ENCODE measurements around the gene ABLIM2. TPM values are rescaled to one million over a fixed set of nuclear protein-coding genes. Genes with fewer than 3 reads are reported as not detected.

The ABLIM2 gene
- total RNA-seq, 1 donor from 2014 or later, result 18.4 TPM

GRCh38 chr4:7999695-8000094 is 158.9 kb downstream of the ABLIM2 start:
- no peak for DNase-seq

GRCh38 chr4:7999279-7999678 is 159.3 kb downstream of the ABLIM2 start:
- DNase-seq, result no peak

DNA sequence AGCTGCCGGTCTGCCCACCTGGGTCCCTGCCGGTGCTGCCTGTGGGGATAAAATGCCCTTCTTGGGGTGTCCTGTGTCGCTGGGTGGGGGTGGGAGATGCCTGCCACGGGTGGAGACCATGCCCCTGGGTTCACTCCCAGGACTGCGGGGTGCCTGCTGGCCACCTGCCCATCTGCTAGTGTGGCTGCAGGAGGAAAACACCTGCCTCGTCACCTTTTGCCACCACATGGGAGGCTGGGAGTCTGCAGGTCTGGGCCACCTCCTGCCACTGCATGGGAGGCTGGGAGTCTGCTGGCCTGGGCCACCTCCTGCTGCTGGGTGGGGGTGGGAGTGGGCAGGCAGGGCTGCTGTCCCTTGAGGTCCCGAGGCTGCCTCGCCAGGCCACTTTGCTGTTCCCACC is 160.2 kb downstream of the ABLIM2 start:
- no peak for DNase-seq

DNA sequence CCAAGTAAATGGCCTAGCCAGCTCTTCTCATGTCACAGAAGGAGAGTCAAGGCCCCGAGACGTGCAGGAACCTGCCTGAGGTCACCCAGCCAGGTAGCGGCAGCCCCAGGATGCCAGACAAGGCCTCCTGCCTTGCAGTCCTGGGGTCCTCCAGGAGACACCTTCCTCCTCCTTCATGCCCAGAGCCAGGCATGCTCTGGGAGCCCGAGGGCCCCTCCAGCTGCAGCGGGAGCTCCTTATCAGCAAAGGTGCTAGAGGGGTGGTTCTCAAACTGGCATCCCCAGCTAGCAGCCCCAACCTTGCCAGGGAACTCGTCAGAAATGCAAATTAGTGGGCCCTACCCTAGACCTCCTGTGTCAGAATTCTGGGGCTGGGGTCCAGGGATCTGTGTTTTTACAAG is 162.7 kb downstream of the ABLIM2 start:
- no peak for DNase-seq

DNA sequence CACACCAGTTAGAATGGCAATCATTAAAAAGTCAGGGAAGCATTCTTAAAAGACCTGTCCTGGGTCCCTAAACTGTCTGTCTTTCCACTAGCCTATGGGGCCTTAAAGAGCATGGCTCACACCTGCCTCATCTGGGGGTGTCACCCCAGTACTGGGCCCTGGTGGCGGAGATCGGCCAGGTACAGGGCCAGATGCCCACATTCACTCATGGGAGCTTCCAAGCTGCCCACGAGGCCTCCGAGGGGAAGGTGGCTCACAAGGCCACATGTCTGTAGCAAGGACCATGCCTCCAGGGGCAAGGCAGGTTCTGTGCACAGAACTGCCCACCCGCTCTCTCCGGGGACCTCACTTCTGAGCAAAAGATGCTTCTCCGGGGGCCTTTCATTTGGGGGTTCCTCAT is 163.5 kb downstream of the ABLIM2 start:
- no peak for DNase-seq

GRCh38 chr4:7993671-7994070 is 164.9 kb downstream of the ABLIM2 start:
- DNase-seq, result no peak

GRCh38 chr4:7992846-7993245 is 165.8 kb downstream of the ABLIM2 start:
- DNase-seq, result no peak

DNA sequence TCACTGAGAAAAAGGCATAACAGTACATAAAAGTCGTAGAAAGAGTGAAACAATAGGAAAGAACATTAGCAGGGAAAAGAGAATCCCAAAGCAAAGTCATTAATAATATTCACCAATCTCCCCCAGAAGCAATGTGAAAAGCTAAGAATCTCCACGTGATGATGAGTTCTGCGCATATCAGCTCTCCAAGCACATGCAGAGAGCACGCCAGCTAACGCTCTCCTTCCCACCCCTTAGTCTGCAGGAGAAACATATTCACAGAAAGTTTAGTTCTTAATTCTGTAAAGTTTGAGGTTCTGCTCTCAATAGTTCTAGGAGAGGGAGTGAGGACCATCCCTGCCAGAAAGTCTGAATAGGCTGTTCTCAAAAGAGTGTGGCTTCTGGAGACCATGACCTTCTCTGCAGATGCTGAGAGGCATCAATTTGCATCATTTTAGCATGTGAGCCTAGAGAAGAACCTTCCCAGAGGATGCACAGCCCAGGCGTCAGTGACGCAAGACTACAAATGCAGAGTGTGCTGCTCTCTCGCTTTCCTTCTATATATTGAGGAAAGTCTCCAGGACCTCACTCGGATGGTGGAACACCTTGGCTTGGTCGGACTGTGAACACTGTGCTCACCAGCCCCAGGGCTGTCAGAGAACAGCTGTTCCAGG is 167.7 kb downstream of the ABLIM2 start:
- DNase-seq, result no peak

DNA sequence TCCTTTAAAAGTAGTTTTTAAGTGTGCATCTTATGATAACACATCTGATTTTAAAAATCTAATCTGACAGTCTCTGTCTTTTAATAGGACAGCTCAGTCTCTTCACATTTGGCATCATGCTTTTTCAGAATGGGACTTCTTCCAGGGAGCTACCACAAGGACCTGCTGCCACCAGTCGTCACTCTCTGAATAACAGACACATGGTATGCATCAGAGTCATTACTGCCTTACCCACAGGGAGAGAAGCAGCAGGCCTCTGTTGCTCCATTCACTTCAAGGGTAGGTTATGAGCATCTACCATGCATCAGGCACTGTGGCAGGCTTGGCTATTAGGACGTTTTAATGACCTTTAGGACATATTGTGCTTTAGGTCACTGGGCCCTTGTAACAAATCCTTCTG is 169.0 kb downstream of the ABLIM2 start:
- no peak for DNase-seq

- no peak for DNase-seq
These were observed 170.2 kb downstream of the ABLIM2 start for GRCh38 chr4:7988437-7988836.

GRCh38 chr4:7987148-7987989 is 171.2 kb downstream of the ABLIM2 start:
- peak; percentile 40 for DNase-seq

DNA sequence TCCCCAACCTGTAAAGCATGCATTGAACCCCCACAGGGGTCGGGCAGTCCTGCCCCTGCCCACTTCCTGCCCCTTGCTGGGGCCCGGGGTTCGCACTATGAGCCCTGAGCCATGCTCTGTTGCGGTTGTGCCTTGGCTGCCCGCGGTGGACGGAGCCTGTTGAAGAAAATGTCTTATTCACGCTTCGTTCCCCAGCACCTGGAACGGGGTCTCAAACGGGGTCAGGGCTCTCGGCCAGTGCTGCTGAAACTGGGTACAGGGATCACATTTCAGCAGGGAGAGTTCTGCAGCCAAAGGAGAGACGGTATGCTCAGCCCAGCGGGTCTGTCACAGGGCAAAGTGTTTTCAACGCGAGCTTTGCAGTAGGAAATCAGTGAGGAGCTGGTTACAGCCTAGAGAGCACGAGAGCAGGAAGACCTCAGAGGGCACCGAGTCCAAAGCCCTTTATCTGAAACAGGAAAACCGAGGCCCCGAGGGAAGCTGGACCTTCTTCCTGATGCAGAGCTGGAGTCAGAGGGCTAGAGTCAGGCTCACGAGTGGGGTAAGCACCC is 172.6 kb downstream of the ABLIM2 start:
- DNase-seq, result no peak

DNA sequence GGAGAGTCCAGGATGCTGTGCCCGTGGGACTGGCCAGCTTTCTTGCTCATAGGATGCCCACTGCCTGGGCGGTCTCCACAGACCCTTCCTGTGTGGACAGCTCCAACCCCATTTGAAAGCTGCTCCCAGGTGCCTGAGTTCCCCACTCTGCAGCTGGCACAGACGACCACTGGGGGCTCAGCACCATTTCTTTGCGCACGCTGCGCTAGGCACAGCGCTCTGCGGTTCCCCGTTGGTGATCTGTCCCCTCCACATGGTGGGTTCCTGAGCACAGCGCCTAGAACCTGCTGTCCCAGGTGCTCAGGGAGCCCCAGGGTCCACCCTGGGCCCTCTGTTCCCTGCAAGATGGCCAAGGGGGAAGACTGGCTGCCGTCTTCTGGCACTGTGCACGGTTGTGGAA is 173.5 kb downstream of the ABLIM2 start:
- no peak for DNase-seq

- no peak for DNase-seq
These were observed 174.2 kb downstream of the ABLIM2 start for GRCh38 chr4:7984286-7984925.

DNA sequence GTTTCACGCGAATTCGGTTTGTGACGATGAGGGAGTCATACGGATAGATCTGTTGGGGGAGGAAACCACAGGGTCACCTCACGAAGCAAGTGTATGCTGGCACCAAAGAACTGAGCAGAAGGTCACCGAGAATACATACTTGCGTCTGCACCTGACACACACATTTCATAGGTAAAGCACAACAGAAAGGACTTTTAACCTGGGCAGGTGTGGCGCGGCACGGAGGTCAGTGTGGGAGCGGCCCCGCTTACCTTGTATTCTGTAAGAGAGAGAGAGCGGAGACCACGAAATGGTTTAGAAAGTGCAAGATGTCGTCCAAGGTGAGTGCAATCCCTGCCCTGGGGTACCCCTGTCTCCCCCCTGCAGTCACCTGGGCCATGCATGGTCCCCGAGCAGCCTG is 175.3 kb downstream of the ABLIM2 start:
- DNase-seq, result no peak

DNA sequence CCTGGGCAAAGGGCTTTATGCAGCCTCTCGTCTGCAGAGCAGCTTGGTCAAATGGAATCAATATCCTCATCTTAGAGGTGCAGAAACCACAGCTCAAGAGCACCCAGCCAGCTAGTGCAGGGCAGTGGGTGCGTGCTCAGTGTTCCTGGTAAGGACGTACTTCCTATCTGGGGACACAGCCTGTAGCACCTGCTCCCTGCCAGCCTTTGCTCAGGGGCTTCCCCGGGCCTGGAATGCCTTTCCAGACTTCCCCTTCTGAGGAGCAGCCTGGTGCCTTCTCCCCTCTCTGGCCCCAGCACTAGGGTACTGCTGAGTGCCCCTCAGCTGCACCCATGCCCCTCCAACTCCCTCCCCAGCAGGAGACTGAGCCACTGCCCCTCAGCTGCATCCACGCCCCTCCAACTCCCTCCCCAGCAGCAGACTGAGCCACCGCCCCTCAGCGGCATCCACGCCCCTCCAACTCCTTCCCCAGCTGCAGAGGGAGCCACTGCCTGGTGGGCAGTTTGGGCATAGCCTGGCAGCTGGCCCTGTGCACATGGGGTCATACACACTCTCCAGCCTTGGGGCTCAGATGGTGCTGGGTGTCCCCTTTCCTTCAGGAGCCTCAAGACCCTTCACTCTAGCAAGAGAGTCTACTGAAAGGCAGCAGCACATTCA is 176.7 kb downstream of the ABLIM2 start:
- DNase-seq, result no peak

- DNase-seq, result no peak
These were observed 178.6 kb downstream of the ABLIM2 start for GRCh38 chr4:7980036-7980435.

- no peak for DNase-seq
These were observed 179.0 kb downstream of the ABLIM2 start for GRCh38 chr4:7979652-7979968.

DNA sequence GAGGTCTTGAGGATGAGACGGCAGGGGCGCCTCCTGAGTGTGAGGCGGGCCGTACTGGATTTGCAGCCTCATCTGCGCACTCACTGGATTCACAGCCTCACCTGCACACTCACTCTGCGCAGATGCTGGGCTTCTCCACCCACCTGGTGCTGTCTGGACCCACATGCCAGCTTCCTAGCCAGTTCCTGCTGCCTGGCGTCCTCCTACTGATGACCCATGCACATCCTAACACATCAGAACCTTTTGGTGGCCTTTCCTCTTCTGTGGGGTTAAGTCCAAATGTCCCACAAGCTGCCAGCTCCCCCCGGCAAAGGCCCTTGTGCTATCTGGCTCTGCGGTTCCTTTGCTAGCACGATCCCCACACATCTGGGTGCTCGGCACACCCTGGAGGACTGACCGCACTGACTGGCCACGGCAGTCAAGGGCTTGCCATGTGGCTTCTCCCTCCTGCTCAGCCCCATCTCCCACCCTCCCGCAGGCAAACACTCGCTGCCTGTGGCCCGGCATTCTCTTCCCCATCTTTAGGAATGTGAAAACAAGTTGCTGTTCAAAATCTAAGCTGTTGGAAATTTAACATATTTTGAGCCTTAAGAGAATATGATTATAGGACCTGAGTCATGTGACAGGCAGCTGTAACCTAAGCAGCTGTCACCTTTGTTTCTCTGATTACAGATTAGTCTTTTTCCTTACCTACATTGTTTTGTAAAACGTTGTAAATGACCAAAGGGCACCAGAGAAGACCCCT is 179.5 kb downstream of the ABLIM2 start:
- no peak for DNase-seq

DNA sequence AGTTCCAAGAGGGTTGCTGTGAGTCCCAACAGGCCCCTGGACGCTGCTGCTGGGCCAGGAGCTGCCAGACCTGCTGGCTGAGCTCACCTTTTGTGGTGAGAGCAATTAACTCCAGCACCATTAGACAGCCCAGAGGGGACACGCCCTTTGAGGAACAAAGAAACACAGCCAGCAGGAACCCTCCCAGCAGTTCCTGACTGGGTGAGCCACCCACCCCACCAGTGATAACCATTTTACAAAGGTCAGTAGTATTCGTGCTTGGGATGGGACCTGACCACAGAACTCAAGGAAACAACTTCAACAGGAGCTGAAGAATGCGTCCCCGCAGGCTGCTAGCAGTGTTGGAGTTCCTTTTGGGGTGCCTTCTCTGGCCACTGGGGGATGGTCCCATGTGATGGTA is 180.1 kb downstream of the ABLIM2 start:
- no peak for DNase-seq

DNA sequence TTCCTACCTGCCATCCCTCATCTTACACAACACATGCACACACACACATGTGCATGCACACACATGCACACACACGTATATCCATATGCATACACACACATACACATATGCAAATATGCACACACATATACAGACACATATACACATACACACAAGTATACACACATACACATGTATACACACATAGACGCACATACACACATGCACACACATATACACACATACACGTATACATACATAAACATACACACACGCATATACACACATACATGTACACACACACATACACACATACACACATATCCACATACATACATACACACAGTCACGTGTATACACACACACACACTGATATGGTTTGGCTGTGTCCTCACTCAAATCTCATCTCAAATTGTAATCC is 182.0 kb downstream of the ABLIM2 start:
- DNase-seq, result no peak

DNA sequence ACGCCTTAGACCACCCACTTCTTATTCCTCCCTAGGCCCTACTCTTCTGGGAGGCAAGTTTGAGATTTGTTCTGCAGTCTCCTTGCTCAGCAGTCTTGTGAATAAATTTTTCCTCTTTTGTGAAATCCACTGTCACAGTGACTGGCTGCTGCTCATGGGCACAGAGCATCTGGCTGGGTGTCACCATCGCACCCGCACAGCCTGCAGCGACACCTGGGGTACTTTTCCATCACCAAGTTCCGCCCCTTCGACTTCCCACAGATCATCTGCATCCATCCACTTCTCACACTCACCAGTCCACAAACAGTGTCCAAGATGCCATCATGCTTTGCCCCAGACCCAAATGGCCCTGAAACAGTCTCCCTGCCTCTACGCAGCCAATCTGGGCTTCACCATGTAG is 182.6 kb downstream of the ABLIM2 start:
- no peak for DNase-seq
